K562 (cell line): Measurements from ENCODE around the gene FBXO22. TPM values are rescaled to one million over a fixed set of nuclear protein-coding genes. Genes with fewer than 3 reads are reported as not detected.

ENCODE experiments used
- ELF1 ChIP-seq: fragments of 200-800 bp; sonication (Bioruptor generic); IDR thresholded peaks from 2 replicates; pipeline ENCODE4 v1.6.1; 2016; ENCODE audit warnings: missing genetic modification characterization, missing compliant biosample characterization
- FOXK1 ChIP-seq: sonication (generic); formaldehyde crosslinking; IDR thresholded peaks from 2 replicates; pipeline ENCODE4 v1.8.0; 2022; ENCODE audit warnings: missing genetic modification reagents, mild to moderate bottlenecking, borderline replicate concordance
- HEY1 ChIP-seq: fragments of 250-450 bp; sonication (Bioruptor Pico); IDR thresholded peaks from 2 replicates; pipeline ENCODE4 v1.5.0; 2020; ENCODE audit warnings: mild to moderate bottlenecking, moderate library complexity, borderline replicate concordance
- JUNB ChIP-seq: fragments of 450-650 bp; formaldehyde crosslinking; conservative IDR thresholded peaks from 2 replicates; pipeline ENCODE4 v1.4.0; 2020; ENCODE audit warnings: mild to moderate bottlenecking
- PHF21A ChIP-seq: fragments of 450-650 bp; IDR thresholded peaks from 2 replicates; pipeline ENCODE4 v1.6.1; 2017; ENCODE audit warnings: low read depth, borderline replicate concordance
- PHF8 ChIP-seq: fragments of 200-600 bp; sonication (generic); IDR thresholded peaks from 2 replicates; pipeline ENCODE4 v1.6.1; 2012; ENCODE audit warnings: mixed run types, mild to moderate bottlenecking, inconsistent platforms, low read length, moderate library complexity, borderline replicate concordance
- SRSF9 ChIP-seq: fragments of 200-400 bp; formaldehyde crosslinking; IDR thresholded peaks from 2 replicates; pipeline ENCODE4 v1.6.1; 2017; ENCODE audit warnings: low read depth, low read length, borderline replicate concordance
- TCF3 ChIP-seq: sonication (generic); formaldehyde crosslinking; IDR thresholded peaks from 2 replicates; pipeline ENCODE4 v1.4.0; 2020; ENCODE audit warnings: mild to moderate bottlenecking, missing genetic modification reagents
- THRB ChIP-seq: fragments of 450-650 bp; formaldehyde crosslinking; conservative IDR thresholded peaks from 2 replicates; pipeline ENCODE4 v1.4.0; 2022; ENCODE audit warnings: mild to moderate bottlenecking, missing genetic modification characterization
- ZBTB2 ChIP-seq: fragments of 450-650 bp; IDR thresholded peaks from 2 replicates; pipeline ENCODE4 v1.6.1; 2016; ENCODE audit warnings: antibody characterized with exemption
- ZNF354B ChIP-seq: fragments of 250-450 bp; sonication (Bioruptor Pico); IDR thresholded peaks from 2 replicates; pipeline ENCODE4 v1.4.0; 2020
- ZNF518B ChIP-seq: fragments of 250-450 bp; sonication (Bioruptor Pico); IDR thresholded peaks from 2 replicates; pipeline ENCODE4 v1.5.0; 2021; ENCODE audit warnings: mild to moderate bottlenecking, moderate library complexity
- ZNF655 ChIP-seq: fragments of 250-450 bp; sonication (Bioruptor Pico); IDR thresholded peaks from 2 replicates; pipeline ENCODE4 v1.5.0; 2021
- ZNF778 ChIP-seq: fragments of 450-650 bp; formaldehyde crosslinking; IDR thresholded peaks from 2 replicates; pipeline ENCODE4 v1.4.0; 2020; ENCODE audit warnings: mild to moderate bottlenecking, moderate library complexity
- polyA plus RNA-seq, 8 experiments: library from polyadenylated mRNA; depleted of rRNA in 4 of 8; stranded (reverse) in 5 of 8; unstranded in 3 of 8; fragments of >200 nt; fragmentation: Nextera tagmentation in 2 of 8; fragmentation: Illumina TruSeq in 1 of 8; extraction: Ambion mirVana in 2 of 8; extraction: Trizol in 1 of 8; gene quantifications; 2 replicates each; pipeline versions ENCODE4 v1.2.1 to v1.2.3, GENCODE V29; 2011 to 2014; ENCODE audit warnings: inconsistent platforms in 1 of 8, missing spikeins in 1 of 8
- total RNA-seq, 7 experiments: library from RNA; depleted of rRNA in 6 of 7; stranded (reverse); fragments of >200 nt in 6 of 7; fragmentation: Illumina TruSeq in 2 of 7; extraction: Trizol in 2 of 7; gene quantifications; 2 replicates each; pipeline versions ENCODE4 v1.2.1 to v1.2.3, GENCODE V29; 2011 to 2021; ENCODE audit warnings: low replicate concordance in 1 of 7
- TF ChIP-seq, protein P1 (sequence below): sonication (generic); formaldehyde crosslinking; IDR thresholded peaks from 2 replicates; pipeline ENCODE4 v1.8.1; 2023; ENCODE audit warnings: mild to moderate bottlenecking, missing genetic modification reagents, moderate library complexity
- TF ChIP-seq, protein P2 (sequence below): fragments of 200-800 bp; sonication (Bioruptor generic); IDR thresholded peaks from 2 replicates; pipeline ENCODE4 v1.6.1; 2017; ENCODE audit warnings: missing genetic modification characterization, missing compliant biosample characterization

The FBXO22 gene
- total and polyA plus RNA-seq, 9 of the 15 experiments (the other 6 are each of a cell fraction or from before 2014, with no cell fraction given): 24.4 to 99.4 (median 66.5) TPM

DNA sequence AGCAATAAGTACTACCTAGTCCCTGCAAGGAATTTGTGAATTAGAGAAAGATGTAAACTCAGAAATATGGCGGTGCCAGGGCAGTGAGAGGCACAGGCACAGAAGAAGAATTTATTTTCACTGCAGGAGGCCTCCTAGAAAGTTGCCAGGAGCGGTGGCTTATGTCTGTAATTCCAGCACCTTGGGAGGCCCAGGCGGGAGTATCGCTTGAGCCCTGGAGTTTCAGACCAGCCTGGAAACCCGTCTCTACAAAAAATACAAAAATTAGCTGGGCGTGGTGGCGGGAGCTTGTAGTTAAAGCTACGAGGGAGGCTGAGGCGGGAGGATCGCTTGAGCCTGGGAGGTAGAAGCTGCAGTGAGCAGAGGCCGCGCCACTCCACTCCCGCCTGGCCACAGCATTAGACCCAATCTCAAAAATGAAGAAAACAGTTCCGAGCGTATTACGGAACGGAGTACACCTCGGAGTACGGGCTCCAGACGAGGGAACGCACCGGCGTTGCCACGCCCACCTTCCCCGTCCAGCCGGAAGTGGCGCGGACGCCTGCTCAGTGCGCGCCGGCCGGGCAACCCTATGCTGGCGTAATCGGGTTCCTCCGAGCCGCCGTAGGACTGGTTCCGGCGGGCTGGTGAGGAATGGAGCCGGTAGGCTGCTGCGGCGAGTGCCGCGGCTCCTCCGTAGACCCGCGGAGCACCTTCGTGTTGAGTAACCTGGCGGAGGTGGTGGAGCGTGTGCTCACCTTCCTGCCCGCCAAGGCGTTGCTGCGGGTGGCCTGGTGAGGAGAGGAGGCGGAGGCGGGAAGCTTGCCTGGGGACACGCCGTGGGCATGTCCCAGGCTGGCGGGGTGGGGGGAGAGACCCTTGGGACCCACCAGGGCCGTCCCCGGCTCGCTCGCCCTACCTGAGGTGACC lies at the start of gene FBXO22 (continued):
- TF ChIP-seq JUNB (CRISPR knock-in tag) (no peak), FOXK1 (CRISPR knock-in tag) (no peak), PHF21A (no peak), ZNF518B (CRISPR knock-in tag) (no peak), ELF1 (tag) (peak; percentile 81), ZBTB2 (no peak), ZNF778 (CRISPR knock-in tag) (no peak), PHF8 (peak; percentile 89; the same call in 1 of the 2 replicates), ZNF354B (no peak), ZNF655 (no peak), THRB (CRISPR knock-in tag) (no peak; the same call in 1 of the 2 replicates), SRSF9 (no peak), TCF3 (CRISPR knock-in tag) (no peak; the same call in 1 of the 2 replicates), HEY1 (CRISPR knock-in tag) (no peak)
- TF ChIP-seq, protein P1, sequence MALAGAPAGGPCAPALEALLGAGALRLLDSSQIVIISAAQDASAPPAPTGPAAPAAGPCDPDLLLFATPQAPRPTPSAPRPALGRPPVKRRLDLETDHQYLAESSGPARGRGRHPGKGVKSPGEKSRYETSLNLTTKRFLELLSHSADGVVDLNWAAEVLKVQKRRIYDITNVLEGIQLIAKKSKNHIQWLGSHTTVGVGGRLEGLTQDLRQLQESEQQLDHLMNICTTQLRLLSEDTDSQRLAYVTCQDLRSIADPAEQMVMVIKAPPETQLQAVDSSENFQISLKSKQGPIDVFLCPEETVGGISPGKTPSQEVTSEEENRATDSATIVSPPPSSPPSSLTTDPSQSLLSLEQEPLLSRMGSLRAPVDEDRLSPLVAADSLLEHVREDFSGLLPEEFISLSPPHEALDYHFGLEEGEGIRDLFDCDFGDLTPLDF: no peak
- TF ChIP-seq, protein P2, sequence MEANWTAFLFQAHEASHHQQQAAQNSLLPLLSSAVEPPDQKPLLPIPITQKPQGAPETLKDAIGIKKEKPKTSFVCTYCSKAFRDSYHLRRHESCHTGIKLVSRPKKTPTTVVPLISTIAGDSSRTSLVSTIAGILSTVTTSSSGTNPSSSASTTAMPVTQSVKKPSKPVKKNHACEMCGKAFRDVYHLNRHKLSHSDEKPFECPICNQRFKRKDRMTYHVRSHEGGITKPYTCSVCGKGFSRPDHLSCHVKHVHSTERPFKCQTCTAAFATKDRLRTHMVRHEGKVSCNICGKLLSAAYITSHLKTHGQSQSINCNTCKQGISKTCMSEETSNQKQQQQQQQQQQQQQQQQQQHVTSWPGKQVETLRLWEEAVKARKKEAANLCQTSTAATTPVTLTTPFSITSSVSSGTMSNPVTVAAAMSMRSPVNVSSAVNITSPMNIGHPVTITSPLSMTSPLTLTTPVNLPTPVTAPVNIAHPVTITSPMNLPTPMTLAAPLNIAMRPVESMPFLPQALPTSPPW: peak; percentile 64
